ENCODE measurements around the gene PIK3C2G.

The PIK3C2G gene

DNA sequence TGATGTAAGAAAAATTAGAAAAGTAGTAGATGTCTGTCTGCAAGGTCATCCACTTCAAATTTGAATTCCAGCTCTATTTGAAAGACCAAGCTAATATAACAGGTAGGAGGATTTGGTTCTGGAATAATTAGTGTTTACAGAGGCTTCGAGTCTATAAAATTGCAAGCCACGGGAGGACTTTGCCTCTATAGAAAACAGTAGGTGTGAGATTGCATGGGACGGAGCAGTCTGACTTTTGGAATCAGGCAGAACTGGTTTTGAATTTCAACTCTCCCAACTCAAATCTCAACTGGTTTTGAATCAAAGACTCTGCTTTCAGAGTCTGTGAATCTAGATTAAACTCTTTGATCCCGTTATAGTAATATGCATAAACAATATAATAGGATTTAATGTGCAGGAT, 82.4 kb downstream of the PIK3C2G start:
- DNase-seq (ENCODE audit: low read depth in 2 of 3, low spot score in 1 of 3), result no peak

DNA sequence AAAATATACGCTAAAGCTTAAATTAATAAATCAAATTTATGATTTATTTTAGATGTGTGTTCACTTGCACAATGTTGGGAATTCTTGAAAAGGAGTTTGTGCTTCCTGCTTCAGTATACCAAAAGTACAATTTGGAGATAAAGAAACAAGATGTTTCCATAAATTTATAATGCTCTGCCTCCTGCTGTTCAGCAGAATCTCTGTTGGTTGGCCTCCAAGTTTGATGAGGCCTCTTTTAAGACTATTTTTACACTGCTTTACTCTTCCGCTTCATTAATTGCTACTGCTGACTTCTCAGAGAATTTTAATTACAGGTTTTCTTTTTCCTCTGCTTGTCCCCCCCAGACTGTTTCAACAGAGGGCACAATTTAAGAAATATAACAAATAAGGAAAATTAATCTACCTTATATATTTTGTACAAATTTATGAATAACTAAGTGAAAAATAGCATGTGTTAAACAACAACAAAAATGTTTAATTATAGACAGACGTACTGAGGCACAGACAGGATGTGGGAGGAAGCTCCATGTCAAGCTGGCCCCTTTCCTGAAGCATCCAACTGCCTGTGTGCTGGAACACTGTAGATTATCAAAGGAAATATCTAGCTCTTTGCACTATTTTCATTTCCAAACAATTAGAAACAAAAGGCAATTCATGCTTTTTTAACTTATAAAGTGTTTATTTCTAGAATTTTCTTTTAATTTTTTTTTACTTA, 83.9 kb downstream of the PIK3C2G start:
- no peak for DNase-seq (ENCODE audit: low read depth in 2 of 3, low spot score in 1 of 3)

DNA sequence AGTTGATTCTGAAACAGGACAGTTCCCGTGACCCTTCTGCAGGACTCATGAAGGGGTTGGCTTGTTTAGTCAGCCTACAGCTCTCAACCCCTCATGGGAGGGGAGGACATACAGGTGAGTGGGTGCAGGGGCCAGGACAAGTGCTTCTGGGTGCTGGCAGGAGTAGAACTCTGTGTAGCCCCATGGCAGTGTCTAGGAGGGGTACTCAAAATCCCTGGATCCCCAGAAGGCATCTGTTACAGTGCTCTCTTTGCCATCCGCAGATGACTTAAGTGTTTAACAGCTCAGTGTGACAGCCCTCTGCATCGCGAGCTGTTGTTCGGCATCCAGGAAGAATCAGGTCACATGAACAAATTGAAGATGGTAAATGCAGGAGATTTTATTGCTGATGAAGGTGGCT, 91.0 kb downstream of the PIK3C2G start:
- DNase-seq (ENCODE audit: low read depth in 2 of 3, low spot score in 1 of 3), result no peak

- no peak for DNase-seq (ENCODE audit: low read depth in 2 of 3, low spot score in 1 of 3)
Observed at GRCh38 chr12:18355429-18355828, 94.1 kb downstream of the PIK3C2G start.

GRCh38 chr12:18358077-18358476, 96.8 kb downstream of the PIK3C2G start:
- DNase-seq (ENCODE audit: low read depth in 2 of 3, low spot score in 1 of 3), result no peak

- no peak for DNase-seq (ENCODE audit: low read depth in 2 of 3, low spot score in 1 of 3)
Observed at GRCh38 chr12:18358930-18359329, 97.6 kb downstream of the PIK3C2G start.

- no peak for DNase-seq (ENCODE audit: low read depth in 2 of 3, low spot score in 1 of 3)
Observed at GRCh38 chr12:18361433-18361832, 100.1 kb downstream of the PIK3C2G start.

DNA sequence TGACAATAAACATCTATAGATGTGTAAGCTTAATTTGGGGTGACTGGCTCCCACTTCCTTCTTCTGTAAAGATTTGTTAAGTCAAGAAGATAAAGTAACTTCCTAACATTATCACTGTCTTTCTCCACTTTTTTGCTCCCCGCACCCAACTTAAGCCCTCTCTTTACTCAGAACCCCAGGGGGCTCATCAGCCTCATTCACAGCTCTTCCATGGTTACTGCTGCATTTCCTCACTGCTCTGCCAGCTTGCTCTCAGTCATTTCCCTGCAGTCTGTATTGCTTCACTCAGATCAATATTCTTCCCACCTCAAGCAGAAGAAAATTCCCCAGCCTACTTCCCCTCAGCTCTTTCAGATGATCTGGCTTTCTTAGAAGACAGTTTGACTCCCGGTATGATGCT, 102.0 kb downstream of the PIK3C2G start:
- DNase-seq (ENCODE audit: low read depth in 2 of 3, low spot score in 1 of 3), result no peak

DNA sequence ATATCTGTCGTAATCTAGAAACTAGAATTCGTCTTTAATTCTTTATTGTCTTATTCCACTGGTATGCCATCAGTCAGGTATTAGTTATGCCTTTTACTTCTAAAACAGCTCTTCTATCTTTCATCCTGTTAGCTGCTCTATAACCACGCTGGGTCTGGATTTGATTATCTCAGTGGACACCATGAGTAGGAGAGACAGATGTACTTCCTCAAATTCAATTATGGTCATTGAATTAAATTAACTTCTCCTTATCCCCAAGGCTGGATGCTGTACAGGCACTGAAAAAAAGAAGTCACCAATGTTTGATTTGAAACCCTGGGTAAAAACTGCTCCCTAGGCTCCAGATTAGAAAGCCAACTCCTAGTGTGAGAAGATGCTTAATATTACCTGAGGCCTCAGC, 107.3 kb downstream of the PIK3C2G start:
- no peak for DNase-seq (ENCODE audit: low read depth in 2 of 3, low spot score in 1 of 3)

DNA sequence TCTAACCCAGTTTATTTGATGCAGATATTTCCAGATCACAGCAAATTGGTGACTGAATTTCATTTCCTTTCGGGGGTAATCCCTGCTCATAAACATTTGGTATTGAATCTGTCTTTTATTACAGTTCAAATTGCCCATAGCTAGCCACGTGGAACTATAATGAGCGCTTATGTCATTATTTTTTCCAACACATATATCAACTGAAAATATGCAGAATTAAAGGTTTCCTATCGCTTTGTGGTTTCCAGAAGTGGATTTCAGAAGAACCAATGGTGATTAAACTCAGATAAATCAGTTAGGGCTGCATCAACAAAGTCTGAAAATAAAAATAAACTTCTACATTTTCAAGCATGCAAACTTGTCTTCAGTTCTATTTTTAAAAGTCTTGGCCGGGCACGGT, 111.9 kb downstream of the PIK3C2G start:
- DNase-seq (ENCODE audit: low read depth in 2 of 3, low spot score in 1 of 3), result no peak

DNA sequence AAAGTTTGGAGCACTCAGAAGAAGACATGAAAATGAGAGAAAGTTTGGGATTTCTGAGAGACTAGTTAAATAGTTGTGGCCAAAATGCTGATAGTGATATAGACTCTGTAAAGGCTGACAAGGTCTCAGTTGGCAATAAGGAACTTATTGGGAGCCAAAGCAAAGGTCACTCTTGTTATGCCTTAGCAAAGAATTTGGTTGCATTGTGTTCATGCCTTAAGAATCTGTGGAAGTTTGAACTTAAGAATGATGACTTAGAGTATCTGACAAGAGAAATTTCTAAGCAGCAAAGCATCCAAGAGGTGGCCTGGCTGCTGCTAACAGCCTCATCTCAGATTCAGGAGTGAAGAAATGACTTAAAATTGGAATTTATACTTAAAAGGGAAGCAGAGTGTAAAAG, 113.8 kb downstream of the PIK3C2G start:
- no peak for DNase-seq (ENCODE audit: low read depth in 2 of 3, low spot score in 1 of 3)

DNA sequence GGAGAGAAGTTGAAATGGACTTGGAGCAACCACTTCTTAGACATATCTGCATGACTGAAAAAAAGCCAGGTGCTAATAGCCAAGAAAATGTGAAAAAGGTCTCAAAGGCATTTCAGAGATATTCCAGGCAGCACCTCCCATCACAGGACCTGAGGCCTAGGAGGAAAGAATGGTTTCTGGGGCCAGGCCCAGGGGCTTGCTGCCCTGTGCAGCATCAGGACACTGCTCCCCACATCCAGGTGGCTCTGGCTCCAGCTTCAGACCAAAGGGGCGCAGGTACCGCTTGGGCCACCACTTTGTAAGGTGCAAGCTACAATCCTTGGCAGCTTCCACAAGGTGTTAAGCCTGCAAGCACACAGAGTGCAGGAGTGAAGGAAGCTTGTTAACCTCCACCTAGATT, 114.3 kb downstream of the PIK3C2G start:
- no peak for DNase-seq (ENCODE audit: low read depth in 2 of 3, low spot score in 1 of 3)

GRCh38 chr12:18382236-18382885, 121.0 kb downstream of the PIK3C2G start:
- no peak for DNase-seq (ENCODE audit: low read depth in 2 of 3, low spot score in 1 of 3)

- DNase-seq (ENCODE audit: low read depth in 2 of 3, low spot score in 1 of 3), result no peak
Observed at GRCh38 chr12:18383203-18383602, 121.9 kb downstream of the PIK3C2G start.

DNA sequence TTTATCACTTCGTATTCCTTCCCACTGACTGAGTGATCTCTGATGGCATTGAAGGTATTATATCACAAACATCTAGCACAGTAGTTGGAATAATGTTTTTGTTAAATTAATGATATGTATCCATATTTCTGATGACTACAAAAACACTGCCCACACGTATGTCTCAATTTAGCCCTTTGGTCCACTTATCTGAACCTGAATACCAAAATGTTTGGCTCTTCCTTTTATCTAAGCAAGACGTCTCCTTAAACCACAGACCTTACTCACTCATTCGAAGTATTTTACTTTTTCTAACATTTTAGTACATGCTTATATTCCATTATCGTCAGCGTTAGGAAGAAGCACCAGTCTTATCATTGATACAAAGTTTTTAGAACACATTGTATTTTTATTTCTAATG, 126.4 kb downstream of the PIK3C2G start:
- DNase-seq (ENCODE audit: low read depth in 2 of 3, low spot score in 1 of 3), result no peak

DNA sequence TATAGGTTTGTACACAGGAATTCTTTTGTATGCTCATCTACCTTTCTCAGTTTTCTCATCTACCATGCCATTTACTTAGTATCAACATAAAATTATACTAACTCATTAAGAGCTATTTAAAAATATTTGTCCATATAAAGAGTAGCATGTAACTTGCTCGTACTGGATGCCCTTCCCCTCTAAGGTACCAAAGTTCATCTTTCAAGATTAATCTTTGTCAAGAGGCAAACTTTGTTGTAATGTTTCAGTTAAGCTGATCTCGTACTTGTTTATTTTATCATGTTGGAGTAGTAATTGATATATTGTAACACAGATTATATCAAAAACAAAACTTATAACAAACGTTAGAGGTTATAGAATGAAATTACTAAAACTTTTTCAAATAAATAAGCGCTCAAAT, 128.5 kb downstream of the PIK3C2G start:
- no peak for DNase-seq (ENCODE audit: low read depth in 2 of 3, low spot score in 1 of 3)

DNA sequence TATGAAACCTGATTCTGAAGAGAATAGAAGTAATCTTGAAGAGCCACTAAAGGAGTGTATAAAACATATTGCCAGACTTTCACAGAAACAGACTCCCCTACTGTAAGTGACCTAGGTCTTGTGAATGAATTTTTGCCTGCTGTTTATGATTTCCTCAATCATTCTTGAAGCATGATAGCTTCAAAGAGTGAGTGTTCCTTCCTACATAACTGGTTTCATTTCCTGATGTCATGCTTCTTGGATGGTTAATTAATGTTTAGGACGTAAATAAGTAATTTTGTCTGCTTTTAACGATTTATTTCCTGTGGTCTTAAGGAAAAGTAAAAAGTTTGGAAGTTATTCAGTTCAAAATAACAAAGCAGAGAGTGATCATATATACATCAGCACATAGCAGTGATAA, 129.8 kb downstream of the PIK3C2G start:
- no peak for DNase-seq (ENCODE audit: low read depth in 2 of 3, low spot score in 1 of 3)

GRCh38 chr12:18394742-18395141, 133.4 kb downstream of the PIK3C2G start:
- no peak for DNase-seq (ENCODE audit: low read depth in 2 of 3, low spot score in 1 of 3)

GRCh38 chr12:18400186-18400585, 138.9 kb downstream of the PIK3C2G start:
- no peak for DNase-seq (ENCODE audit: low read depth in 2 of 3, low spot score in 1 of 3)

GRCh38 chr12:18402872-18403611, 141.7 kb downstream of the PIK3C2G start:
- DNase-seq (ENCODE audit: low read depth in 2 of 3, low spot score in 1 of 3), result no peak

DNA sequence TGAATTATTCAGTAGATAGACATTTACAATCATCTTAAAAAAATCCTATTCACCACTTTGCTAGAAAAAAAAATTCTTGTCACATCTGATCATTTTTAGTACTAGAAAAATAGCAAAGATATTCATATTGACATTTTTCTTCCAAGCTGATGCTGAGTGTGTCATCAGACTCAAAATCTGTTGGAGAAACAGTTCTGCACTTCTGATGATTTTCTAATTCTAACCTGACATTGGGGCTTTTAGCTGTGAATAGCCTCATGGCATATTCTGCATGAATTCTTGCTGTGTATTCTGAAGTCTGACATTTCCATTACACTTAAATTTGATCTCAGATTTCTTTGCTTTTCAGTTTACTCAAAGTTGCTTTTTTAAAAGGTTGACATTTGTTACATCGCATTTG, 150.1 kb downstream of the PIK3C2G start:
- DNase-seq (ENCODE audit: low read depth in 2 of 3, low spot score in 1 of 3), result no peak

DNA sequence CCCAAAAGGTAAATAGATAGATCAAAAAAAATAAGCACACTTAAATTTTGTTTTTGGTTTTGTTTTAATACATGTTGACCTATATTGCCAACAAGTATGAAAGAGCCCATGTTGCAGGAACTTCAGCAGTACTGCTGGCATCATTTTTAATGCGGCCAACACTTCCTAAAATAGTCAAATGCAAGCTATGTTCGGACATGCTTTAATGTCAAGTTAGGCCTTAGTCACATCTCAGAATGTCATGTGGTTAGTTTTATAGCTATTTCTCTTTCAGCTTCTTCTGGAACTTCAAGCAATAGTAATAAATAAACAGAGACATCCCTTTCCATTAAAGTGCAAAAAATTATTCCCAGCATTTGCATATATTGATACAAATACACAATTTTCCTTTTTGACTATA, 153.4 kb downstream of the PIK3C2G start:
- no peak for DNase-seq (ENCODE audit: low read depth in 2 of 3, low spot score in 1 of 3)
